ENCODE data around the gene RGS12. TPM values are rescaled to one million over a fixed set of nuclear protein-coding genes. Genes with fewer than 3 reads are reported as not detected.

RGS12 gene
- total and polyA plus RNA-seq, 2 of the 13 experiments (the other 11 are each of a cell fraction or from before 2014, with no cell fraction given): 21.0 to 27.7 TPM

DNA sequence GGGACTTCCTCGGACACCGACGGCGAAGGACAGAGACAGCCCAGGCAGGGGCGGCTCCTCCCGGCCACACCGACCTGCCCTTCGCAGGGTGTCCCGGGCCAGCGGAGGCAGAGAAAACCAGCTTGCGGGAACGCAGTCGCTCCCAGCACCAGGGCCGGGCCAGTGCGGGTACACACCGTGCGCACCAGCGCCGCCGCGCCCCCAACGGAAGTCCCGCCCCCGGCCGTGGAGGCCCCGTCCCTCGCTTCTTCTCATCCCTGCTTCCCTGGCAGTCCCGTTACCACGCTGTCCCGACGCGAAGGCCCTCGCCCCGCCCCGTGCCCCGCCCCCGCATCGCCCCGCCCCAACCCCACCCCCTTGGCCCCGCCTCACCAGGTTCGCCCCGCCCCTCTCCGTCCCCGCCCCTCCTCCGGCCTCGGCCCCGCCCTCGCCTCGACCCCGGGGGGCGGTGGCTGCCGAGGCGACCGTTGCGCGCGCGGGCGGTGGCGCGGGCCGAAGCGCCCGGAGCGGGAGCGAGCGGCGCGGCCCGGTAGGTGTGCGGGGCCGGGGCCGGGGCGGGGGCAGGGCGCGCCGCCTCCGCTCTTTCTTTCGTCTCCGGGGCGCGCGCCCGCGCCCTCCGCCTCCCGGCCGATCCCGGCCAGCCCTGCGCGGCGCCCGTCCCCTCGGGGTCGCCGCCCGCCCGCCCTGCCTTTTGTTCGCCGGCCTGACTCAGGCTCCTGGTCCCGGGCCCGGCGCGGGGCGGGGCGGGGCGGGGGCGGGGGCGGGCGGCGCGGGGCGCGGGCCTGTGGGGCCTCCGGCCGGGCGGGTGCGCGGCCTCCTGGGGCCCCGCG lies at the start of gene RGS12 (continued):
- TF ChIP-seq, protein P1, sequence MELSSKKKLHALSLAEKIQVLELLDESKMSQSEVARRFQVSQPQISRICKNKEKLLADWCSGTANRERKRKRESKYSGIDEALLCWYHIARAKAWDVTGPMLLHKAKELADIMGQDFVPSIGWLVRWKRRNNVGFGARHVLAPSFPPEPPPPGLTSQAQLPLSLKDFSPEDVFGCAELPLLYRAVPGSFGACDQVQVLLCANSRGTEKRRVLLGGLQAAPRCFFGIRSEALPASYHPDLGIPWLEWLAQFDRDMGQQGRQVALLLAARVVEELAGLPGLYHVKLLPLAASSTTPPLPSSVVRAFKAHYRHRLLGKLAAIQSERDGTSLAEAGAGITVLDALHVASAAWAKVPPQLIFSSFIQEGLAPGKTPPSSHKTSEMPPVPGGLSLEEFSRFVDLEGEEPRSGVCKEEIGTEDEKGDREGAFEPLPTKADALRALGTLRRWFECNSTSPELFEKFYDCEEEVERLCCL (CRISPR knock-in tag; IDR thresholded peaks at IDR 0.05; ENCODE audit: borderline replicate concordance): 0 out of 2 replicates have a peak, but pooled peaks have one; percentile 37
- TF ChIP-seq BRCA1 (CRISPR knock-in tag; IDR thresholded peaks at IDR 0.05): 0 out of 2 replicates have a peak, but pooled peaks have one; percentile 58
- peak; percentile 80 for TF ChIP-seq ZBTB20 (CRISPR knock-in tag; IDR thresholded peaks at IDR 0.05; ENCODE audit: borderline replicate concordance, low read depth)
- TF ChIP-seq ETS1 (CRISPR knock-in tag; IDR thresholded peaks at IDR 0.05): no peak
- no peak for TF ChIP-seq PAWR (CRISPR knock-in tag; IDR thresholded peaks at IDR 0.05; ENCODE audit: borderline replicate concordance)
- TF ChIP-seq ZBTB8A (CRISPR knock-in tag; IDR thresholded peaks at IDR 0.05; ENCODE audit: borderline replicate concordance, low read depth): no peak
- TF ChIP-seq, protein P2, sequence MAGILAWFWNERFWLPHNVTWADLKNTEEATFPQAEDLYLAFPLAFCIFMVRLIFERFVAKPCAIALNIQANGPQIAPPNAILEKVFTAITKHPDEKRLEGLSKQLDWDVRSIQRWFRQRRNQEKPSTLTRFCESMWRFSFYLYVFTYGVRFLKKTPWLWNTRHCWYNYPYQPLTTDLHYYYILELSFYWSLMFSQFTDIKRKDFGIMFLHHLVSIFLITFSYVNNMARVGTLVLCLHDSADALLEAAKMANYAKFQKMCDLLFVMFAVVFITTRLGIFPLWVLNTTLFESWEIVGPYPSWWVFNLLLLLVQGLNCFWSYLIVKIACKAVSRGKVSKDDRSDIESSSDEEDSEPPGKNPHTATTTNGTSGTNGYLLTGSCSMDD (CRISPR knock-in tag; IDR thresholded peaks at IDR 0.05): no peak
- TF ChIP-seq RBFOX2 (IDR thresholded peaks at IDR 0.05; ENCODE audit: low read depth, low read length): peak; percentile 79
- TF ChIP-seq HNRNPK (IDR thresholded peaks at IDR 0.05; ENCODE audit: low read depth, low read length, poor library complexity, severe bottlenecking): peak; percentile 76
- TF ChIP-seq, protein P3, sequence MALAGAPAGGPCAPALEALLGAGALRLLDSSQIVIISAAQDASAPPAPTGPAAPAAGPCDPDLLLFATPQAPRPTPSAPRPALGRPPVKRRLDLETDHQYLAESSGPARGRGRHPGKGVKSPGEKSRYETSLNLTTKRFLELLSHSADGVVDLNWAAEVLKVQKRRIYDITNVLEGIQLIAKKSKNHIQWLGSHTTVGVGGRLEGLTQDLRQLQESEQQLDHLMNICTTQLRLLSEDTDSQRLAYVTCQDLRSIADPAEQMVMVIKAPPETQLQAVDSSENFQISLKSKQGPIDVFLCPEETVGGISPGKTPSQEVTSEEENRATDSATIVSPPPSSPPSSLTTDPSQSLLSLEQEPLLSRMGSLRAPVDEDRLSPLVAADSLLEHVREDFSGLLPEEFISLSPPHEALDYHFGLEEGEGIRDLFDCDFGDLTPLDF (CRISPR knock-in tag; IDR thresholded peaks at IDR 0.05): no peak
- TF ChIP-seq ZNF12 (CRISPR knock-in tag; IDR thresholded peaks at IDR 0.05): no peak
- TF ChIP-seq ZSCAN21 (CRISPR knock-in tag; IDR thresholded peaks at IDR 0.05; ENCODE audit: borderline replicate concordance): peak; percentile 41; the same call in 1 of the 2 replicates
- no peak for TF ChIP-seq ZNF512 (CRISPR knock-in tag; IDR thresholded peaks at IDR 0.05)
- no peak; the same call in 1 of the 2 replicates for TF ChIP-seq PITX1 (CRISPR knock-in tag; IDR thresholded peaks at IDR 0.05)
- TF ChIP-seq ZNF552 (CRISPR knock-in tag; IDR thresholded peaks at IDR 0.05; ENCODE audit: borderline replicate concordance): no peak
- TF ChIP-seq, protein P4, sequence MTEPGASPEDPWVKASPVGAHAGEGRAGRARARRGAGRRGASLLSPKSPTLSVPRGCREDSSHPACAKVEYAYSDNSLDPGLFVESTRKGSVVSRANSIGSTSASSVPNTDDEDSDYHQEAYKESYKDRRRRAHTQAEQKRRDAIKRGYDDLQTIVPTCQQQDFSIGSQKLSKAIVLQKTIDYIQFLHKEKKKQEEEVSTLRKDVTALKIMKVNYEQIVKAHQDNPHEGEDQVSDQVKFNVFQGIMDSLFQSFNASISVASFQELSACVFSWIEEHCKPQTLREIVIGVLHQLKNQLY (CRISPR knock-in tag; IDR thresholded peaks at IDR 0.05): no peak
- no peak for TF ChIP-seq CAMTA2 (CRISPR knock-in tag; IDR thresholded peaks at IDR 0.05; ENCODE audit: borderline replicate concordance)
- TF ChIP-seq ONECUT2 (CRISPR knock-in tag; IDR thresholded peaks at IDR 0.05): no peak
- TF ChIP-seq TOE1 (CRISPR knock-in tag; IDR thresholded peaks at IDR 0.05): no peak
- no peak for TF ChIP-seq SUZ12 (IDR thresholded peaks at IDR 0.05; ENCODE audit: low read depth, low read length)
- TF ChIP-seq ZNF34 (CRISPR knock-in tag; IDR thresholded peaks at IDR 0.05; ENCODE audit: borderline replicate concordance): 0 out of 2 replicates have a peak, but pooled peaks have one; percentile 17

Measured in HepG2 (cell line).